Loucy (cell line): ENCODE results near the gene SYAP1.

Source experiments
- H2AFZ ChIP-seq: fragments of 200-600 bp; sonication (generic); 2 replicates; pipeline ENCODE4 v1.6.0; 2016; ENCODE audit warnings: antibody characterized with exemption, mild to moderate bottlenecking, low read length, moderate library complexity
- H3F3A ChIP-seq: fragments of 200-600 bp; 2 replicates; pipeline ENCODE4 v1.6.0; 2016; ENCODE audit warnings: antibody characterized with exemption, low read depth, mild to moderate bottlenecking
- H3K27me3 ChIP-seq: fragments of 200-600 bp; sonication (generic); 2 replicates; pipeline ENCODE4 v1.6.1; 2014; ENCODE audit warnings: low read length, mild to moderate bottlenecking; ENCODE audit not compliant: insufficient read depth, poor library complexity, severe bottlenecking
- H3K36me3 ChIP-seq: fragments of 200-600 bp; sonication (generic); 2 replicates; pipeline ENCODE4 v1.6.1; 2016; ENCODE audit warnings: low read length; ENCODE audit not compliant: insufficient read depth
- H3K4me1 ChIP-seq: fragments of 200-600 bp; sonication (generic); 2 replicates; pipeline ENCODE4 v1.5.1; 2014; ENCODE audit warnings: low read length, mild to moderate bottlenecking; ENCODE audit not compliant: insufficient read depth, poor library complexity, severe bottlenecking
- H3K4me2 ChIP-seq: fragments of 200-600 bp; sonication (generic); 2 replicates; pipeline ENCODE4 v1.6.0; 2014; ENCODE audit warnings: antibody characterized with exemption, low read length, low read depth, mild to moderate bottlenecking; ENCODE audit not compliant: poor library complexity, severe bottlenecking
- H3K4me3 ChIP-seq: fragments of 200-600 bp; sonication (generic); 2 replicates; pipeline ENCODE4 v1.5.1; 2014; ENCODE audit warnings: low read length, mild to moderate bottlenecking, mixed read lengths; ENCODE audit not compliant: poor library complexity, severe bottlenecking
- H3K79me2 ChIP-seq: fragments of 200-600 bp; sonication (generic); 2 replicates; pipeline ENCODE4 v1.6.1; 2014; ENCODE audit warnings: low read length; ENCODE audit not compliant: insufficient read depth
- H3K9ac ChIP-seq: fragments of 200-600 bp; sonication (generic); 2 replicates; pipeline ENCODE4 v1.6.0; 2014; ENCODE audit warnings: mild to moderate bottlenecking, low read depth, low read length, moderate library complexity; ENCODE audit not compliant: poor library complexity, severe bottlenecking
- H3K9me2 ChIP-seq: fragments of 200-600 bp; sonication (generic); replicated peaks from 2 replicates; pipeline ENCODE4 v1.6.1; 2016; ENCODE audit warnings: low read depth, low read length, mixed read lengths
- H3K9me3 ChIP-seq: fragments of 200-600 bp; sonication (generic); 2 replicates; pipeline ENCODE4 v1.6.1; 2014; ENCODE audit warnings: mild to moderate bottlenecking, antibody characterized with exemption, low read length, low read depth; ENCODE audit not compliant: insufficient read depth
- H4K20me1 ChIP-seq: fragments of 200-600 bp; sonication (generic); 2 replicates; pipeline ENCODE4 v1.6.0; 2014; ENCODE audit warnings: antibody characterized with exemption, low read length, mild to moderate bottlenecking; ENCODE audit not compliant: insufficient read depth, poor library complexity, severe bottlenecking
- EZH2phosphoT487 ChIP-seq: fragments of 200-600 bp; IDR thresholded peaks from 2 replicates; pipeline ENCODE4 v1.6.1; 2018; ENCODE audit warnings: antibody characterized with exemption, mild to moderate bottlenecking, moderate library complexity, borderline replicate concordance
- TF ChIP-seq, protein P1 (sequence below): fragments of 200-600 bp; sonication (generic); conservative IDR thresholded peaks from 2 replicates; pipeline ENCODE4 v1.5.1; 2014; ENCODE audit warnings: mild to moderate bottlenecking, antibody characterized with exemption, low read length

SYAP1 gene

DNA sequence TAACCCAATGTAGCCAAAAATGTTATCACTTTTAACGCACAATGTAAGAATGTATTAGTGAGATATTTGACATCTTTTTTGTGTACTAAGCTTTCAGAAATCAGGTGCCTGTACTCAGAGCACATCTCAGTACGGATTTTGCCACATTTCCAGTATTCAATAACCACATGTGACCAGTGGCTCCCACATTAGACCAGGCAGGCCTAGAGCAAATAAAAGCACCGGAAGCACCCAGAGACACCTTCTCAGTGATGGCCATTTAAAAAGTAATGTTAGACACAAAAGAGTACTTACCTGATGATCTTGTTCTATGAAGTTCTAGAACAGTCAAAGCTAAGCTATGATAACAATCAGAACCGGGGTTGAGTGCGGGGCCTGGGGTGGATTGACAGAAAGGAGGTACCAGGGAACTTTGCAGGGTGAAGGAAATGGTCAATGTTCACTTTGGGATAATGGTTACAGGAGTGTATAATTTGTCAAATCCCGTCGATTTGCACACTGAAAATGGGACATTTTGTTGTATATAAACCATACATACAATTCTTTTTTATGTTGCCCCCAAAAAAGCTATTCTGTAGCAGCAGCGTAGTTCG, 8.1 kb upstream of the SYAP1 start:
- H3K4me3 ChIP-seq: peak overlapping the region; percentile 90
- H3K4me2 ChIP-seq: peak overlapping the region; percentile 84
- H3K9me3 ChIP-seq: no peaks in the 10 kb centered on the region
- H3K36me3 ChIP-seq: no peaks in the 10 kb centered on the region
- no peaks in the 10 kb centered on the region for H3K9me2 ChIP-seq
- TF ChIP-seq EZH2phosphoT487: no peak
- TF ChIP-seq, protein P1, sequence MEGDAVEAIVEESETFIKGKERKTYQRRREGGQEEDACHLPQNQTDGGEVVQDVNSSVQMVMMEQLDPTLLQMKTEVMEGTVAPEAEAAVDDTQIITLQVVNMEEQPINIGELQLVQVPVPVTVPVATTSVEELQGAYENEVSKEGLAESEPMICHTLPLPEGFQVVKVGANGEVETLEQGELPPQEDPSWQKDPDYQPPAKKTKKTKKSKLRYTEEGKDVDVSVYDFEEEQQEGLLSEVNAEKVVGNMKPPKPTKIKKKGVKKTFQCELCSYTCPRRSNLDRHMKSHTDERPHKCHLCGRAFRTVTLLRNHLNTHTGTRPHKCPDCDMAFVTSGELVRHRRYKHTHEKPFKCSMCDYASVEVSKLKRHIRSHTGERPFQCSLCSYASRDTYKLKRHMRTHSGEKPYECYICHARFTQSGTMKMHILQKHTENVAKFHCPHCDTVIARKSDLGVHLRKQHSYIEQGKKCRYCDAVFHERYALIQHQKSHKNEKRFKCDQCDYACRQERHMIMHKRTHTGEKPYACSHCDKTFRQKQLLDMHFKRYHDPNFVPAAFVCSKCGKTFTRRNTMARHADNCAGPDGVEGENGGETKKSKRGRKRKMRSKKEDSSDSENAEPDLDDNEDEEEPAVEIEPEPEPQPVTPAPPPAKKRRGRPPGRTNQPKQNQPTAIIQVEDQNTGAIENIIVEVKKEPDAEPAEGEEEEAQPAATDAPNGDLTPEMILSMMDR: no peak
- H4K20me1 ChIP-seq: no peaks in the 10 kb centered on the region
- peaks cover 22% of the 10 kb centered on the region; the same call in 1 of the 2 replicates for H3K79me2 ChIP-seq
- H3F3A ChIP-seq: no peaks in the 10 kb centered on the region
- H2AFZ ChIP-seq: peak overlapping the region; percentile 97
- no peaks in the 10 kb centered on the region for H3K27me3 ChIP-seq
- H3K9ac ChIP-seq: peak overlapping the region; percentile 90
- H3K4me1 ChIP-seq: peaks cover 7% of the 10 kb centered on the region

DNA sequence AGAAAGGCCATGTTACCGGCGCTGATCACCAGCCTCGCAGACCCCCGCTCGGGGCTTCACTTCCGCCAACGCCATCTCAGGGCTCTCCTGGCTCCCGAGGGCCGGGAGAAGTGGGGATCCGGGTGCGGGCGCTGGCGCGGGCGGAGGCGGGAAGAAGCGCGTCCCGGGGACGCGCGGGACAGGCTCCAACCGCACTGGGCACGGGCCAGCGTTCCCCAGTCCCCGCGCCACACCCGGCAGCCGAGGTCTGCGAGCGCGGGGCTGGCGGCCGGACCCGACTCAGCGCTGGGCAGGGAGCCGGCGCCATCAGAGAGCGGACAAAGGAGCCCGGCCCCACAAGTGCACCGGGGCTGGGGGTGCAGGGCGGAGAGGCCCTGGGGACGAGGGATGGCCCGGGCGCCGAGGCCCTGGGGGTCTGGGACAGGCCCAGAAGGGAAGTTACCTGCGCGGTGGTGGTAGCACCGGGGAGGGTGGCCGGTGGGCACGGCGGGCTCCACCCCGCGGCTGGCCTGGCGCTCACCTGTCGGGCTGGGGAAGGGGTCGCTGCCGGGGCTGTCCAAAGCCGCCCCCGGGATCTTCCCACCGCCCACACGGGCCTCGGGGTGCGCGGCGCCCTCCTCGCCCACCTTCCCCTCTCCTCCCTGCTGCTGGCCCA, 7.4 kb upstream of the SYAP1 start:
- Histone ChIP-seq H3F3A (no peaks in the 10 kb centered on the region), H3K9ac (peak overlapping the region; percentile 90), H3K4me1 (peaks cover 7% of the 10 kb centered on the region), H3K9me3 (no peaks in the 10 kb centered on the region), H3K9me2 (no peaks in the 10 kb centered on the region), H2AFZ (peak overlapping the region; percentile 97), H3K4me3 (peak overlapping the region; percentile 90), H3K27me3 (no peaks in the 10 kb centered on the region), H3K4me2 (peak overlapping the region; percentile 84), H3K36me3 (no peaks in the 10 kb centered on the region), H3K79me2 (peaks cover 22% of the 10 kb centered on the region; the same call in 1 of the 2 replicates), H4K20me1 (no peaks in the 10 kb centered on the region)
- TF ChIP-seq EZH2phosphoT487: no peak
- TF ChIP-seq, protein P1: no peak

DNA sequence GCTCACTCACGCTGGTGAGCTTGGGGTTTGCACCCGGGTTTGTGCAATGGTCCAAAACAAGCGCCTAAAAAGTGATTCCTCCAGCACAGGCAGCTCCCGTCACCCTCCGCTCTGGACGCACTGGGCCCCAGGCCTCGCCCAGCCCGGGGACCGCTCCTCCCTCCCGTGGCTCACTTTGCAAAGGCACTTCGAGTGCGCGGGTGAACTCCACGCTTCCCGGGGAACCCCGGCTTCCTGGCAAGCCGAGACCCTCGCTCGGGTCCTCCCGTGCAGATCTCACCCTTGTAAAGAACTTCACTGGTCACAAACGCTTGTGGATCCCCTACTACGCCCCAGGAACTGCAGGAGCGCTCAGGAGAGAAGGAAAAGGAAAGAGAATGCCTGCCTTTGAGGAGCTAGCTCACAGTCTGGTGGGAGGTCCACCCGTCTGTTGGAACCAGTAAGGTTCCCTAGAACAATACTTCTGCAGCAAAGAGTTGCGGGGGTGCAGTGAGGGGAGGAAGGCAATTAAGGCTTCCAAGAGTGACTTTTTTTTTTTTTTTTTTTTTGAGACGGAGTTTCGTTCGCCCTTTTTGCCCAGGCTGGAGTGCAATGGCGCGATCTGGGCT, 6.8 kb upstream of the SYAP1 start, which contains the start of gene CTPS2:
Gene CTPS2 (minus strand): TSS at position 122 of the 608 bp plus-strand sequence. CDS start 9,767 bp downstream, outside the sequence.
- H2AFZ ChIP-seq: peak within 1 kb of the TSS; percentile 97
- H3K9me2 ChIP-seq: no peaks in the 10 kb centered on the region
- TF ChIP-seq, protein P1: no peak
- no peak for TF ChIP-seq EZH2phosphoT487
- H3F3A ChIP-seq: no peaks in the 10 kb centered on the region
- H3K9me3 ChIP-seq: no peaks in the 10 kb centered on the region
- peak within 1 kb of the TSS; percentile 90 for H3K4me3 ChIP-seq
- no peaks in the 10 kb centered on the region for H3K36me3 ChIP-seq
- peaks cover 7% of the 10 kb centered on the region for H3K4me1 ChIP-seq
- H3K27me3 ChIP-seq: no peaks in the 10 kb centered on the region
- peak within 1 kb of the TSS; percentile 90 for H3K9ac ChIP-seq
- H4K20me1 ChIP-seq: no peaks in the 10 kb centered on the region
- H3K79me2 ChIP-seq: peaks cover 22% of the 10 kb centered on the region; the same call in 1 of the 2 replicates
- peak within 1 kb of the TSS; percentile 84 for H3K4me2 ChIP-seq
